ENCODE data around the gene ACOT9. TPM values are rescaled to one million over a fixed set of nuclear protein-coding genes. Genes with fewer than 3 reads are reported as not detected.

Gene ACOT9
- total and polyA plus RNA-seq, 10 of the 15 experiments (the other 5 are each of a cell fraction or from before 2014, with no cell fraction given) = 17.4 to 42.5 (median 23.3) TPM

- TF ChIP-seq NKRF (conservative IDR thresholded peaks at IDR 0.05) = no peak
- no peak for TF ChIP-seq SRF (IDR thresholded peaks at IDR 0.05; ENCODE audit: low read depth in 2 of 2, low read length in 2 of 2)
- TF ChIP-seq MLLT1 (IDR thresholded peaks at IDR 0.05) = no peak
- TF ChIP-seq RB1 (IDR thresholded peaks at IDR 0.05; ENCODE audit: borderline replicate concordance) = no peak
- TF ChIP-seq TCF7 (IDR thresholded peaks at IDR 0.05; ENCODE audit: borderline replicate concordance) = no peak
- TF ChIP-seq IKZF1 (conservative IDR thresholded peaks at IDR 0.05) = peak; percentile 63
- TF ChIP-seq GABPA (IDR thresholded peaks at IDR 0.05; ENCODE audit: low read depth) = peak; percentile 49; the same call in 1 of the 2 replicates
- no peak for TF ChIP-seq SIX5 (IDR thresholded peaks at IDR 0.05; ENCODE audit: low read depth, low read length, severe bottlenecking)
- peak; percentile 61 for TF ChIP-seq SKIL (IDR thresholded peaks at IDR 0.05; ENCODE audit: low read depth, poor library complexity, severe bottlenecking)
- TF ChIP-seq JUND (IDR thresholded peaks at IDR 0.05; ENCODE audit: low read depth, low read length) = no peak
- no peak for TF ChIP-seq BACH1 (IDR thresholded peaks at IDR 0.05; ENCODE audit: borderline replicate concordance)
- TF ChIP-seq SREBF1 (IDR thresholded peaks at IDR 0.05; ENCODE audit: low read length) = no peak
- no peak for TF ChIP-seq ELK1 (IDR thresholded peaks at IDR 0.05; ENCODE audit: low read depth, low read length)
- TF ChIP-seq NR2C1 (IDR thresholded peaks at IDR 0.05) = no peak
- no peak for TF ChIP-seq SMC3 (IDR thresholded peaks at IDR 0.05; ENCODE audit: borderline replicate concordance, low read length)
- TF ChIP-seq STAT1 (conservative IDR thresholded peaks at IDR 0.05) = no peak
- peak; percentile 56; the same call in 1 of the 2 replicates for TF ChIP-seq MTA3 (IDR thresholded peaks at IDR 0.05; ENCODE audit: borderline replicate concordance, low read length)
- TF ChIP-seq NBN (IDR thresholded peaks at IDR 0.05) = peak; percentile 80
- no peak for TF ChIP-seq ZZZ3 (IDR thresholded peaks at IDR 0.05; ENCODE audit: control insufficient read depth, insufficient read length, low read depth)
- no peak for TF ChIP-seq POU2F2 (IDR thresholded peaks at IDR 0.05; ENCODE audit: borderline replicate concordance, low read depth, low read length)
- no peak for TF ChIP-seq TCF12 (IDR thresholded peaks at IDR 0.05; ENCODE audit: low read depth, low read length)
- 0 out of 2 replicates have a peak, but pooled peaks have one; percentile 53 for TF ChIP-seq BMI1 (IDR thresholded peaks at IDR 0.05; ENCODE audit: borderline replicate concordance)
- peak; percentile 69 for TF ChIP-seq E2F8 (IDR thresholded peaks at IDR 0.05; ENCODE audit: low read depth, partially characterized antibody)
Measured at GRCh38 chrX:23732704-23733103, 10.4 kb downstream of the ACOT9 start (continued).

Data from GM12878 (cell line).